GM19099 (cell line): ENCODE results near the gene PRPS2.
A peak's percentile ranks its signal among the peaks of the same experiment; 100 is the strongest.

Experiments used
- POLR2A ChIP-seq: IDR thresholded peaks from 3 replicates; pipeline ENCODE4 v1.6.1; 2011; ENCODE audit warnings: low read depth; ENCODE audit not compliant: insufficient read length; ENCODE audit errors: extremely low read depth

PRPS2 gene

GRCh38 chrX:12794654-12795053 is 3.4 kb downstream of the PRPS2 start:
- TF ChIP-seq POLR2A = no peak

- no peak for TF ChIP-seq POLR2A
These were observed 7.4 kb downstream of the PRPS2 start for GRCh38 chrX:12798601-12799000.

GRCh38 chrX:12799118-12799517 is 7.9 kb downstream of the PRPS2 start:
- no peak for TF ChIP-seq POLR2A

GRCh38 chrX:12802741-12803140 is 11.5 kb downstream of the PRPS2 start:
- no peak for TF ChIP-seq POLR2A

GRCh38 chrX:12804655-12805054 is 13.4 kb downstream of the PRPS2 start:
- no peak for TF ChIP-seq POLR2A

- no peak for TF ChIP-seq POLR2A
These were observed 14.1 kb downstream of the PRPS2 start for GRCh38 chrX:12805333-12805732.

GRCh38 chrX:12811658-12812057 is 20.4 kb downstream of the PRPS2 start:
- no peak for TF ChIP-seq POLR2A

GRCh38 chrX:12814420-12814819 is 23.2 kb downstream of the PRPS2 start:
- TF ChIP-seq POLR2A = no peak

- TF ChIP-seq POLR2A = no peak
These were observed 26.3 kb downstream of the PRPS2 start for GRCh38 chrX:12817528-12817927.

- no peak for TF ChIP-seq POLR2A
These were observed 28.0 kb downstream of the PRPS2 start for GRCh38 chrX:12819222-12819621.

- no peak for TF ChIP-seq POLR2A
These were observed 29.5 kb downstream of the PRPS2 start for GRCh38 chrX:12820737-12821136.

- TF ChIP-seq POLR2A = no peak
These were observed 33.7 kb downstream of the PRPS2 start for GRCh38 chrX:12824944-12825343.

- TF ChIP-seq POLR2A = no peak
These were observed 34.6 kb downstream of the PRPS2 start for GRCh38 chrX:12825801-12826200.

- no peak for TF ChIP-seq POLR2A
These were observed 52.0 kb downstream of the PRPS2 start for GRCh38 chrX:12843061-12843667.

- peak; percentile 32 for TF ChIP-seq POLR2A
These were observed 52.6 kb downstream of the PRPS2 start for GRCh38 chrX:12843668-12844279.

GRCh38 chrX:12844319-12844718 is 53.1 kb downstream of the PRPS2 start:
- TF ChIP-seq POLR2A = no peak

GRCh38 chrX:12865359-12865758 is 74.1 kb downstream of the PRPS2 start:
- TF ChIP-seq POLR2A = no peak
